SU-DHL-6 (cell line): Measurements from ENCODE around the gene SYNDIG1.
A peak's percentile ranks its signal among the peaks of the same experiment; 100 is the strongest.

Experiments
- H2AFZ ChIP-seq: fragments of 200-600 bp; sonication (generic); 2 replicates; pipeline ENCODE4 v1.6.1; 2014; ENCODE audit warnings: low read depth, mild to moderate bottlenecking, moderate library complexity, mixed read lengths, antibody characterized with exemption, low read length; ENCODE audit not compliant: severe bottlenecking
- H3F3A ChIP-seq: fragments of 200-600 bp; shearing (Covaris generic); 2 replicates; pipeline ENCODE4 v1.6.0; 2016; ENCODE audit warnings: antibody characterized with exemption, mild to moderate bottlenecking; ENCODE audit not compliant: insufficient read depth
- H3K27ac ChIP-seq: fragments of 200-600 bp; sonication (generic); 2 replicates; pipeline ENCODE4 v1.5.1; 2016; ENCODE audit warnings: low read depth, mild to moderate bottlenecking, low read length, moderate library complexity, mixed read lengths
- H3K27me3 ChIP-seq: fragments of 200-600 bp; sonication (generic), shearing (Covaris generic); 2 replicates; pipeline ENCODE4 v1.6.0; 2014; ENCODE audit warnings: mild to moderate bottlenecking, low read length
- H3K36me3 ChIP-seq: fragments of 200-600 bp; sonication (generic); 2 replicates; pipeline ENCODE4 v1.6.1; 2014; ENCODE audit warnings: mild to moderate bottlenecking, low read length, mixed read lengths
- H3K4me2 ChIP-seq: fragments of 300-600, 200-600 bp; shearing (Covaris generic), sonication (generic); 2 replicates; pipeline ENCODE4 v1.6.0; 2014; ENCODE audit warnings: low read length, low read depth, mild to moderate bottlenecking; ENCODE audit not compliant: poor library complexity, severe bottlenecking
- H3K4me3 ChIP-seq: fragments of 200-600 bp; sonication (generic); 2 replicates; pipeline ENCODE4 v1.5.1; 2014; ENCODE audit warnings: antibody characterized with exemption, low read length, mild to moderate bottlenecking, mixed read lengths; ENCODE audit not compliant: insufficient read depth, poor library complexity, severe bottlenecking
- H3K79me2 ChIP-seq: fragments of 200-600 bp; sonication (generic); 2 replicates; pipeline ENCODE4 v1.6.1; 2014; ENCODE audit warnings: mild to moderate bottlenecking, low read length, moderate library complexity; ENCODE audit not compliant: insufficient read depth
- H3K9ac ChIP-seq: fragments of 200-600 bp; sonication (generic); 2 replicates; pipeline ENCODE4 v1.7.0; 2014; ENCODE audit warnings: mild to moderate bottlenecking, low read length
- H3K9me2 ChIP-seq: fragments of 200-600 bp; sonication (generic); replicated peaks from 2 replicates; pipeline ENCODE4 v1.6.1; 2014; ENCODE audit warnings: low read length; ENCODE audit not compliant: insufficient read depth
- H3K9me3 ChIP-seq: fragments of 200-600 bp; sonication (generic); 2 replicates; pipeline ENCODE4 v1.6.1; 2014; ENCODE audit warnings: low read length, mixed read lengths; ENCODE audit not compliant: insufficient read depth
- H4K20me1 ChIP-seq: fragments of 200-600 bp; sonication (generic); 2 replicates; pipeline ENCODE4 v1.6.1; 2014; ENCODE audit warnings: low read depth, mild to moderate bottlenecking, antibody characterized with exemption, low read length, moderate library complexity, mixed read lengths
- CTCF ChIP-seq: fragments of 200-600 bp; sonication (generic); IDR thresholded peaks from one replicate; pipeline ENCODE4 v1.5.1; 2017; ENCODE audit warnings: antibody characterized with exemption, mild to moderate bottlenecking, low read length, moderate library complexity; ENCODE audit not compliant: insufficient read depth, poor library complexity, severe bottlenecking
- EZH2phosphoT487 ChIP-seq: fragments of 200-600 bp; sonication (generic), shearing (Covaris generic); conservative IDR thresholded peaks from 2 replicates; pipeline ENCODE4 v1.6.1; 2018; ENCODE audit warnings: mild to moderate bottlenecking, antibody characterized with exemption, low read length, moderate library complexity, mixed read lengths

SYNDIG1 gene

GRCh38 chr20:24698189-24698588 lies 228.8 kb downstream of the SYNDIG1 start:
- Histone ChIP-seq H3K79me2 (no peaks in the 10 kb centered on the region), H3F3A (no peaks in the 10 kb centered on the region), H3K9me3 (no peaks in the 10 kb centered on the region), H3K4me2 (no peak overlapping the region), H2AFZ (no peak overlapping the region), H3K9me2 (no peaks in the 10 kb centered on the region), H3K9ac (no peak overlapping the region), H3K36me3 (no peaks in the 10 kb centered on the region), H3K27me3 (no peaks in the 10 kb centered on the region), H3K4me3 (no peak overlapping the region), H4K20me1 (no peaks in the 10 kb centered on the region), H3K27ac (no peak overlapping the region)
- 0 out of 2 replicates have a peak, but pooled peaks have one; percentile 48 for TF ChIP-seq EZH2phosphoT487
- TF ChIP-seq CTCF, result no peak

- H2AFZ ChIP-seq, result no peak overlapping the region
- H3K27me3 ChIP-seq, result no peaks in the 10 kb centered on the region
- H3K4me2 ChIP-seq, result no peak overlapping the region
- H4K20me1 ChIP-seq, result no peaks in the 10 kb centered on the region
- H3K27ac ChIP-seq, result no peak overlapping the region
- H3K9ac ChIP-seq, result no peak overlapping the region
- H3K36me3 ChIP-seq, result no peaks in the 10 kb centered on the region
- H3K9me3 ChIP-seq, result no peaks in the 10 kb centered on the region
- H3K79me2 ChIP-seq, result no peaks in the 10 kb centered on the region
- H3F3A ChIP-seq, result no peaks in the 10 kb centered on the region
- no peaks in the 10 kb centered on the region for H3K9me2 ChIP-seq
- TF ChIP-seq CTCF, result no peak
- no peak for TF ChIP-seq EZH2phosphoT487
- no peak overlapping the region for H3K4me3 ChIP-seq
Measured at GRCh38 chr20:24698706-24699206, 229.3 kb downstream of the SYNDIG1 start.

- no peaks in the 10 kb centered on the region for H3K9me2 ChIP-seq
Measured at GRCh38 chr20:24699321-24700165, 230.1 kb downstream of the SYNDIG1 start.

More at GRCh38 chr20:24699321-24700165, 230.1 kb downstream of the SYNDIG1 start:
- no peak overlapping the region for H2AFZ ChIP-seq
- no peaks in the 10 kb centered on the region for H3K36me3 ChIP-seq
- no peaks in the 10 kb centered on the region for H3K27me3 ChIP-seq
- H3K4me3 ChIP-seq, result no peak overlapping the region
- H3K27ac ChIP-seq, result no peak overlapping the region
- H3K79me2 ChIP-seq, result no peaks in the 10 kb centered on the region
- H4K20me1 ChIP-seq, result no peaks in the 10 kb centered on the region
- TF ChIP-seq EZH2phosphoT487, result no peak
- TF ChIP-seq CTCF, result no peak
- no peak overlapping the region for H3K4me2 ChIP-seq
- H3F3A ChIP-seq, result no peaks in the 10 kb centered on the region
- no peaks in the 10 kb centered on the region for H3K9me3 ChIP-seq
- H3K9ac ChIP-seq, result no peak overlapping the region
